Hematopoietic multipotent progenitor cell treated with erythropoietin and hydrocortisone succinate and interleukin-3 and kit ligand, for 8 days (in vitro differentiated cells): Measurements from ENCODE around the gene MAVS.
"Not testable (repeated sequence)": the region's sequence is repeated elsewhere in the genome, so short reads cannot be mapped to it uniquely, and the experiment has no call there.

Experiments
- DNase-seq: peaks from one replicate; pipeline ENCODE4 v3.0.0-alpha.2; 2015

The MAVS gene

DNA sequence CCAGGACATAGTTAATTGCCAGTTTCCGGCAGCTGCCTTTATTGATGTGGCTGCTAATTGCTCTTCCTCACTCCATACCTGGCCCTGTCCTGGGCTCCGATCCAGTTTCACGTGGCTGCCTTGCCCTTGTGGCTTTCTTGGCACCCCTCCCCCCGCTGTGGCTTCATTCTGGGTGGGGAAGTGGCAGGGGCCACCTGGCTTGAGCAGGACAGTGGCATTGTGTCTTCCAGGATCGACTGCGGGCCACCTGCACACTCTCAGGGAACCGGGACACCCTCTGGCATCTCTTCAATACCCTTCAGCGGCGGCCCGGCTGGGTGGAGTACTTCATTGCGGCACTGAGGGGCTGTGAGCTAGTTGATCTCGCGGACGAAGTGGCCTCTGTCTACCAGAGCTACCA is 10.8 kb downstream of the MAVS start:
- no peak for DNase-seq

DNA sequence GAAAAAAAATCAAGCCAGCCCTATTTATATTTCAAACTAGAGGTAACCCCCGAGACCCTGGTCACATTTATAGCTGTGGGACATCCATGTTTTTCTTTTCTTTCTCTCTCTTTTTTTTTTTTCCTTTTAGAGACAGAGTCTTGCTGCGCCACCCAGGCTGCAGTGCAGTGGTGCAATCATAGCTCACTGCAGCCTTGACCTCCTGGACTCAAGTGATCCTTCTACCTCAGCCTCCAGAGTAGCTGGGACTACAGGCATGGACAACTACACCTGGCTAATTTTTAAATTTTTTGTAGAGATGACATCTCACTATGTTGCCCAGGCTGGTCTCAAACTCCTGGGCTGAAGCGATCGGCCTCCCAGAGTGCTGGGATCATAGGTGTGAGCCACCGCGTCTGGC is 12.1 kb downstream of the MAVS start:
- no peak for DNase-seq

DNA sequence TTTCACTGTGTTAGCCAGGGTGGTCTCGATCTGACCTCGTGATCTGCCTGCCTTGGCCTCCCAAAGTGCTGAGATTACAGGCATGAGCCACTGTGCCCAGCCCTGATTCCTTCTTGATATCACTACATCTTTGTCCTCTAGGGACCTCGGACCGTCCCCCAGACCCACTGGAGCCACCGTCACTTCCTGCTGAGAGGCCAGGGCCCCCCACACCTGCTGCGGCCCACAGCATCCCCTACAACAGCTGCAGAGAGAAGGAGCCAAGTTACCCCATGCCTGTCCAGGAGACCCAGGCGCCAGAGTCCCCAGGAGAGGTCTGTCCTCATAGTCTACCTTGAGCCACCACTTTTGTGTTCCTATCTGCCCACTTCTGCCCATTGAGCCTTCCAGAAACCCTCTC is 14.6 kb downstream of the MAVS start:
- no peak for DNase-seq

DNA sequence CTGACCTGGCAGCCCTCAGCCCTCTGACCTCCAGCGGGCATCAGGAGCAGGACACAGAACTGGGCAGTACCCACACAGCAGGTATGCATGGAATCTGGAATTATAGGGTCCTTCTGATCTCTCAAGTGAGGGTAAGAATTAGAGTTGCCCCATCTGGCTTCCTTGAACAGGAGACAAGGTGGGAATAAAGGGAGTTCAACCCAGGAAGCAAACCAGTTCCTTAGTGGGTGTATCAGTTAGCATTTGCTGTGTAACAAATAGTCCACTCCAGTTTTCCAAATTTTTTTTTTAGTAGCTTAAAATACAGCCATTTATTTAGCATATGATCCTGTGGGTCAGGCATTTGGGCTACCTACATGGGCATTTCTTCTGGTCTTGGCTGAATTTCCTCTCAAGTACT is 15.7 kb downstream of the MAVS start:
- no peak for DNase-seq

DNA sequence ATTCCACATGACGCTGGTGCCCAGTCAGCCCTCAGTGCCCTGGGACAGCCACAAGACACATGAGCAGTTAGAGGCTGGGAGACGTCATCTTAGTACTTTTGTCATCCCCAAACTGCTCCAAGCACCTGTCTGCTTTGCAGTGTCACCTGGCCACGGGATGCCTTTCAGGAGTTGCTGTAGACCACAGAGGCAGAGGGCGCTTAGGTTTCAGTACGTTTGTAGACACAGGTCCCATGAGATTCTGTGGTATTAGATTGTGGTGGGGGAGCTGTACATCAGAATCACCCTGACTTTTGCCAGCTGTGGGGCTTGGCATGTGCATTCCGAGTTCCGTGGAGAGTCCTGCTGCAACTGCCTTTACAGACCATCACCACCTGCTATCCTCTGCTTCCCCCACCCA is 16.7 kb downstream of the MAVS start:
- DNase-seq: no peak

DNA sequence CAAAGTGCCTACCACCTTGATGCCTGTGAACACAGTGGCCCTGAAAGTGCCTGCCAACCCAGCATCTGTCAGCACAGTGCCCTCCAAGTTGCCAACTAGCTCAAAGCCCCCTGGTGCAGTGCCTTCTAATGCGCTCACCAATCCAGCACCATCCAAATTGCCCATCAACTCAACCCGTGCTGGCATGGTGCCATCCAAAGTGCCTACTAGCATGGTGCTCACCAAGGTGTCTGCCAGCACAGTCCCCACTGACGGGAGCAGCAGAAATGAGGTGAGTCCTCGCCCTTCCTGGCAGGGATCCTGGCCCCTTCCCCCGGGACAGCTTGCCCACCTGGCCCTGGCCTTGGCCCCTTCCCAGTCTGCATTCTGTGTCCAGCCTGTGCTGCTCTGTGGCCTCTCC is 17.9 kb downstream of the MAVS start:
- DNase-seq: no peak

DNA sequence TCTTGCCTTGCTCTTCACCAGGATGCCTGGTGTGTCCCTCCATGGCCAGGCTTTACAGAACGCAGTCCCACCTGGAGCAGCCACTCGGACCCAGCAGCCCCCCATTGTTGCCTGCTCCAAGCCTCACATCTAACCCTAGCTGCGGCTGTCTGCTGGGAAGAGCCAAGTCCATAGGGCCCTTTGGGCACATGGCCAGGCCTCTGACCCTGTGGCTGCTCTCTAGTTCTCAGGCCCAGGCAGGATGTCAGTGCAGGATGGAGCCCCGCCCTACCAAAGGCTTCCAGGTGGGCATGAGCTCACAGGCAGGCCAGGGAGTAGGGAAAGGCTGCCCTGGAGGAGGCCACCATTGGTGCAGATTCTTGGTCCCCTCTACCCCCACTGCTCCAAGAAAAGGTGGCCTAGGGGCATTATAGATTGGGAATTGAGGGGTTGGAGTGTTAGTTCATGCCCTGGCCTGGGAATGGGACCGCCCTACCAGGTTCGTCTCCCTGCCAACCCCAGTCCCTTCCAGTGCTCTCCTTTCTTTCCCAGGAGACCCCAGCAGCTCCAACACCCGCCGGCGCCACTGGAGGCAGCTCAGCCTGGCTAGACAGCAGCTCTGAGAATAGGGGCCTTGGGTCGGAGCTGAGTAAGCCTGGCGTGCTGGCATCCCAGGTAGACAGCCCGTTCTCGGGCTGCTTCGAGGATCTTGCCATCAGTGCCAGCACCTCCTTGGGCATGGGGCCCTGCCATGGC is 18.7 kb downstream of the MAVS start:
- no peak for DNase-seq

DNA sequence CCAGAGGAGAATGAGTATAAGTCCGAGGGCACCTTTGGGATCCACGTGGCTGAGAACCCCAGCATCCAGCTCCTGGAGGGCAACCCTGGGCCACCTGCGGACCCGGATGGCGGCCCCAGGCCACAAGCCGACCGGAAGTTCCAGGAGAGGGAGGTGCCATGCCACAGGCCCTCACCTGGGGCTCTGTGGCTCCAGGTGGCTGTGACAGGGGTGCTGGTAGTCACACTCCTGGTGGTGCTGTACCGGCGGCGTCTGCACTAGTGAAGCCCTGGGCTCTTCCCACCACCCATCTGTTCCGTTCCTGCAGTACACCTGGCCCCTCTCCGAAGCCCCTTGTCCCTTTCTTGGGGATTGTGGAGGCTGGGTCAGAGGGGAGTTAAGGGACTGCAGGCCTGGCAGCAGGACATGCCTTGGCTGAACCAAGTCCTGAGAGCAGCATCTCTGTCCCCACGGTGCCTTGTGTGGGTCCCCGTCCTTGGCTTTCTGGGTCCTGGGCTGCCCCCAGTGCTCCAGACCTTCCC is 19.3 kb downstream of the MAVS start:
- DNase-seq: no peak

DNA sequence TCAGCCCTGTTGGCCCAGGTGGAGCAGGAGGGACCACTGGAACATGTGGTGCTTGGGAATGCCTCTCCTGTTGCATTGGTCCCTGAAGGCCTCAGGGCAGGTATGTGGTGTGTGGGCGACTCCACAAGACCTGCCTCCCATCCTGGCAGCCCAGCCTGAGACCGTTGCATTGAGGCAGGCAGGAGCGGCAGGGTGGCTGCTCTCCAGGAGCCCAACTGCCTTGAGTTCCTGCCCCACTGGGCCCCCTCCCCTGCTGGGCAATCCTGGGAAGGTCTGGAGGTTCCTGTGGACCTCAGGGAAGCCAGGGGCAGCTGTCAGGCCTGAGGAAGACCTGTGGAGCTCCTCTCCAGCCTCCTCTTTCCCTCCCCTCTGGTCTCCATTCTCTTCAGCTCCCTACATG is 19.8 kb downstream of the MAVS start:
- no peak for DNase-seq

DNA sequence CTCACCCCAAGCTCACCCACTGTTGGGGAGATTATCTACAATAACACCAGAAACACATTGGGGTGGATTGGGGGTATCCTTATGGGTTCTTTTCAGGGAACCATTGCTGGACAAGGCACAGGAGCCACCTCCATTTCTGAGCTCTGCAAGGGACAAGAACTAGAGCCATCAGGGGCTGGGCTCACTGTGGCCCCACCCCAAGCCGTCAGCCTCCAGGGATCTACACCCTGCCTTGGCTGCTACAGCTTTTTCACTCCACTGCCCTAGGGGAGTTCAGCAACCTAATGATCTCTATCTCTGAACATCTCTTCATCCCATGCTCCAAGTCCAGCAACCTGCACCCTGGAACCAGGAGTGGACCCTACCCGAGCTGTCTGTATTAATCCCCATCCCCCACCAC is 21.2 kb downstream of the MAVS start:
- no peak for DNase-seq

DNA sequence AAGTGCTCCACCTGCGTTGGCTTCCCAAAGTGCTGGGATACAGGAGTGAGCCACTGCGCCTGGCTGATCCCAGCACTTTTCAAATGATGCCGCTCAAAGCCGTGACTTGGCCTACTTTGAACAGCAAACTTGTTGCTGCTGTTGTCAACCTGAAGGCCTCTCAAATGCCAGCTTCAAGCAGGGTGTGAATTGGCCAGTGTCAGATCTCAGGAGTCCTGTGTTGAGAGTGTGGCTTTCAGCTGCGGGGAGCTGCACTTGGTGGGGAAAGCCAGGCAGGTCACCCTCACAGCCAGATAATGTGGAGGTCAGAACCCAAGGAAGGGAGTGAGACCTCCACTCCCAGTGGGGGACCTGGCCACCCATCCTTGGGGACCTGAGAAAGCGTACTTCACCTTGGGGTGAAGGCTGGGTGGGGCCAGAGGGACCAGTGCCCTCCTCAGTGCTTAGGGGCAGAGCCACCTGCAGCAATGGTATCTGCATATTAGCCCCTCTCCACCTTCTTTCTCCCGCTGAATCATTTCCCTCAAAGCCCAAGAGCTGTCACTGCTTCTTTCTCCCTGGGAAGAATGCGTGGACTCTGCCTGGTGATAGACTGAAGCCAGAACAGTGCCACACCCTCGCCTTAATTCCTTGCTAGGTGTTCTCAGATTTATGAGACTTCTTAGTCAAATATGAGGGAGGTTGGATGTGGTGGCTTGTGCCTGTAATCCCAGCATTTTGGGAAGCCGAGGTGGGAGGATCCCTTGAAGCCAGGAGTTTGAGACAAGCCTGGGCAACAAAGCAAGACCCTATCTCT is 23.4 kb downstream of the MAVS start:
- DNase-seq: no peak

DNA sequence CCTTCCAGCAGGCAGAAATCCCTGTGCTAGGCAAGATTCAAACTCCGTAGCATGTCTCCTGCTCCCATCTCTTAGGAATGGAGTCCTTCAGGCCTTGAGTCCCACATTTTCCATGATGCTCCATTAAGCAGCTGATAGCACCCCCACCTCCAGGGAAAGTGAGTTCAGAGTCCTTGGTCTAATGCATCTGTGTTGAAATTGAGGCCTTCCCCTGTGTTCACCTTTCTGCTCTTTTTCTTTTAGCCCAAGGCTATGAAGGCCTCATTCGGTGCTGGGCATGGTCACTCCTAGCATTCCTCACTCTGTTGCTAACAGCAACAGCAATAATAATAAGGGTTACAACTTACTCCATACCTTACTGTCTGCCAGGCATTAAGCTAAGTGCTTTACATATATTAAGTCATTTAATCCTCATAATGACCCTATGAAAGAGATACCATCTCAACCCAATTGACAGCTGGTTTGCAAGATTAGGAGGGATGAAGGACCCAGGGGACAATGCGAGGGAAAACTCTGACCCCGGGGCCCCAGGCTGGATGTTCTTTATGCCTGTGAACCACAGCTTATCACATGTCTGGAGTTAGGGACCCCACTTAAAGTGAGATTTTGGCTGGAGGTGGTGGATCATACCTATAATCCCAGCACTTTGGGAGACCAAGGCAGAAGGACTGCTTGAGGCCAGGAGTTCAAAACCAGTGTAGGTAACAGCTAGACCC is 25.1 kb downstream of the MAVS start:
- no peak for DNase-seq

DNA sequence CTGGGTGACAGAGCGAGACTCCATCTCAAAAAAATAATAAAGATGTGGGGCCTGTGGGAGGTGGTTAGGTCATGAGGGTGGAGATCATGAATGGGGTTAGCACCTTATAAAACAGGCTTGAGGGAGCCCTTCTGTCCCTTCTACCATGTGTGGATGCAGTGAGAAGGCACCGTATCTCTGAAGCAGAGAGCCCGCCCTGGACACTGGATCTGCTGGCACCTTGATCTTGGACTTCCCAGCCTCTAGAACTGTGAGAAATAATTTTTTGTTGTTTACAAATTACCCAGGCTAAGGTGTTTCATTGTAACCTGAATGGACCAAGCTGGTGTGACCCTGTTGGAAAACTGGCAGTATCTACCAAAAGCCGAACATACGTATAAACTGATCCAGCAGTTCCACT is 26.9 kb downstream of the MAVS start:
- DNase-seq: no peak

DNA sequence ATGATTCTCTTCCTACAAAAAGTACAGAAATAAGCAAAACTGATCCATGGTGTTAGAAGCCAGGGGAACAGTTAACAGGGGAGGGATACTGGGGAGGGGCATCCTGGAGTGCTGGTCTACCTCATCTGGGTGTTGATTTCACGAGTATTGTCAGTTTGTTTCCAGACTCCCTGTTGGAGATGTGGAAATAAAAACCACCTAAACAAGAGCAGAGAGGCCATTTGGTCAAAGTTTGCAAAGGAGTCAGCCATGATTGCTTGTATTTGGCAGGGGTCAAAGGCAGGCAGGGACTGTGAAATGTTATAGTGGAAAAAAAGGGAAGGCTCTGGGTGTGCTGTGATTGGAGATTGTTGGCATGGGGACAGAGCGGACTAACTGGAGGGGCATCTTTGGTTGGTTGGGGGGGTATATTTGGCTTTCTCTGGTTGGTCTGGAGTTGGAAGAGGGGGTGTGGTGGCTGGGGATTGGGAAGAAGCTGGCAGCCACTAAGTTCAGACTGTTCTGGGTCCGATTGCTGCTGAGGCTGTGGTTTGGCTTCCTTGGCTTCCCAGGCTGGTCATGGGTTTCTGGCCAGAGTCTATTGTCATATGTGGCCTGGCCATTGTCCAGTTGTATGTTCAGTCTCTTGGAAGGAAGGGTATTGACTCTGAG is 27.7 kb downstream of the MAVS start:
- no peak for DNase-seq

DNA sequence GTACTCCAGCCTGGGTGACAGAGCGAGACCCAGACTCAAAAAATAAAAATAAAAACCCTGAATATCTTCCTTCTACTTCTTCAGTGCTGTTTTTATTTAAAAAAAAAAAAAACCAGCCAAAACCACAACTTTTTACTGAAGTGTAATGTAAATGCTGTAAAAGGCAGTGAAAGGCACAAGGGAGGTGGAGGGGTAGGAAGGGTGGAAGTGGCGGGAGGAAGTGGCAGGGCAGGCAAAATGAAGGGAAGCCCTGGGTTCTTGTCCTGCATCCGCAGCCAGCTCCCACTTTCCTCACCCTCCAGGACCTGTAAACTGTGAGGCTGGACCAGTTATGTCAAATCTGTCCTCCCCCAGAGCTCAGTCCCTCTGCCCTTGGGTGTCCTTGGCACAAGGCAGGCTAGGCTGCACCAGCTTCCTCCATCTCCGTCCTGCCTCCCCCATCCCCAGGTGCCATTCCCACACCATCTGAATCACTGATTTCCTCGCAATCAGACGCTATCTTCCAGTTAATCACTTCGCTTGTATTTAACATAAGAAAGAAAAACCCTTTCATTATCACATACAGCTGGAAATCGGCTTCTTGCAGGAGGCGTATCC is 28.8 kb downstream of the MAVS start:
- no peak for DNase-seq

DNA sequence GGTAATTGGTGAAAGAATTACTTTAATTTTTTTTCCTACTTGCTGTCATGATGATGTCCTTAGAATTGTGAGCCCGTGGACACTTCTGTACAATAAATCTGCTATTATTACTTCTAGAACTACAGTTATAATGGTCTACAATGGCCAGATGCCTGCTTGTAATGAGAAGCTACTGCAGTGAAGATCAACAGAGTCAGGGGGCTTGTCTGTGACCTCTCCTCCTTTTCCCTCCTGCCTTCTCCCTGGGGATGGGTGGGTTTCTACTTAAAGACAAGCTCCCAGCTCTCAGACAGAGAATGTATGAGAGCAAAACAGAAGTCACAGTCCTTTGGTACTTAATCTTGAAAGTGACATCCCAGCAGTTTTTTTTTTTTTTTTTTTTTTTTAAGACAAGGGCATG is 29.4 kb downstream of the MAVS start:
- DNase-seq: no peak

DNA sequence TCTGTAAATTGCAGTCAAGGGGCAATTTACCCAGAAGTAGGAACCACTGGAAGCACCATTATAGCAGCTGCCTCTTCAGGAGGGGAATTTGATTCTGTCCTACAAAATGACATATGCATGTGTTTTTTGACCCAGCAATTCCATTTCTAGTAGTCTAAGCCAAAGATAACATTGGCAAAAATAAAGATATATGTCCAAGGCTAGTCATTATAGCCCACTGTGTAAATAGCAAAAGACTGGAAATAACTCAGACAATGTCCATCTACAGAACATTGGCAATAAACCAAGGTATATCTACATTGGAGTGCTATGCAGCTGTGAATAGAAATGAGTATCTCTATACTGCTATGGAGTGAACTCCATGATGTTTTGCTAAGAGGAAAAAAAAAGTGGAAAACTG is 30.0 kb downstream of the MAVS start:
- DNase-seq: no peak

DNA sequence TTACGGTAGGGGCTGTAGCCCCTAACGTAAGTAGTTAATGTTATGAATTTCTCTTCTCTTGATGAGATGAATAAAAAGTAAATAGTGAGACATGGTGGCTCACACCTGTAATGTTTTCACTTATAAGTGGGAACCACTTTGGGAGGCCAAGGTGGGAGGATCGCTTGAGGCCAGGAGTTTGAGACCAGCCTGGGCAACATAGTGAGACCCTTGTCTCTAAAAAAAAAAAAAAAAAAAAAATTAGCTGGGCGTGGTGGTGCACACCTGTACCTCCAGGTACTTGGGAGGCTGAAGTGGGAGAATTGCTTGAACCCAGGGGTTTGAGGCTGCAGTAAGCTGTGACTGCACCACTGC is 32.3 kb downstream of the MAVS start:
- DNase-seq: not testable (repeated sequence)

DNA sequence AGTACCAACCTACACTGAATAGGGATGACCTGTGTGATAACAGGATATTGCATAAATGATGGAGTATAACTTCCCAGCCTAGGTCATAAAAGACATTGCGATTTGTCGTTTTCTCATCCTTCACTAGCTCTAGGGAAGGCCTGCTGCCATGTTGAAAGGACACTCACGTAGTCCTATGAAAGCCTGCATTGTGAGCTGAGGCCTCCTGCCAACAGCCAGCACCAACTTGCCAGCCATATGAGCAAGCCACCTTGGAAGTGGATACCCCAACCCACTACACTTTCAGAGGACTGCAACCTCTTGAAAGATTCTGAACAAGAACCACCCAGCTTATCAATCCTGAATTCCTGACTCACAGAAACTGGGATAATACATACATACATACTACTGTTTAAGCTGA is 39.1 kb downstream of the MAVS start:
- no peak for DNase-seq

DNA sequence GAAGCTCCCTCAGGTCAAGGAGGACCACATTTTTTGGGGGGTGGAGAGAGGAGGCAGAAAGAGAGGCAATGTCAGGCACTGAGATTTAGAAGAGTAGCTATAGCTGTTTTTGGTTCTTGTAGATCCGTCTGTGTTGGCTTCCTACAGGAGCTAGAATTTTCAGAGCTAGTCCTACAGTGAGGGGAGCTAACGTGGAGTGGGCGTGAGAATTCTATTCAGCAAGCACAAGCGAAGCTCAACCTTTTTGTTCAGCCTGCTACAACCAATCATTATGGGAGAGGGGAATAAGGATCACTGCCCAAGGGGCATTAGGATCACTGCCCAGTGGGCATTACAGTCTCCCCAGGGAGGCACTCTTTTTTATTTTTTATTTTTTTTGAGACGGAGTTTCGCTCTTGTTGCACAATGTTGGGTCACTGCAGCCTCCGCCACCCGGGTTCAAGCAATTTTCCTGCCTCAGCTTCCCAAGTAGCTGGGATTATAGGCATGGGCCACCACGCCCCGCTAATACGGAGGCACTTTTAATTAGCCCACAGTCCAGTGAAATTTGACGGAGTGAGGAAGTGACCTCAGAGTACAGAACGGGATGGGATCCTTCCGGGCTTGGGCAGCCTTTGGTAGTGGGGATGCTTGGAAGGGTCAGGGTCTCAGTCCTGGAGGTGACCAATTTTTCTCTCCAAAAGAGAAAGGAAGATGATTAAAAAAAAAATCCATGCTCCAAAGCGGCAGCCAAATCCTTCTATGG is 41.4 kb downstream of the MAVS start:
- peak; percentile 43 for DNase-seq

DNA sequence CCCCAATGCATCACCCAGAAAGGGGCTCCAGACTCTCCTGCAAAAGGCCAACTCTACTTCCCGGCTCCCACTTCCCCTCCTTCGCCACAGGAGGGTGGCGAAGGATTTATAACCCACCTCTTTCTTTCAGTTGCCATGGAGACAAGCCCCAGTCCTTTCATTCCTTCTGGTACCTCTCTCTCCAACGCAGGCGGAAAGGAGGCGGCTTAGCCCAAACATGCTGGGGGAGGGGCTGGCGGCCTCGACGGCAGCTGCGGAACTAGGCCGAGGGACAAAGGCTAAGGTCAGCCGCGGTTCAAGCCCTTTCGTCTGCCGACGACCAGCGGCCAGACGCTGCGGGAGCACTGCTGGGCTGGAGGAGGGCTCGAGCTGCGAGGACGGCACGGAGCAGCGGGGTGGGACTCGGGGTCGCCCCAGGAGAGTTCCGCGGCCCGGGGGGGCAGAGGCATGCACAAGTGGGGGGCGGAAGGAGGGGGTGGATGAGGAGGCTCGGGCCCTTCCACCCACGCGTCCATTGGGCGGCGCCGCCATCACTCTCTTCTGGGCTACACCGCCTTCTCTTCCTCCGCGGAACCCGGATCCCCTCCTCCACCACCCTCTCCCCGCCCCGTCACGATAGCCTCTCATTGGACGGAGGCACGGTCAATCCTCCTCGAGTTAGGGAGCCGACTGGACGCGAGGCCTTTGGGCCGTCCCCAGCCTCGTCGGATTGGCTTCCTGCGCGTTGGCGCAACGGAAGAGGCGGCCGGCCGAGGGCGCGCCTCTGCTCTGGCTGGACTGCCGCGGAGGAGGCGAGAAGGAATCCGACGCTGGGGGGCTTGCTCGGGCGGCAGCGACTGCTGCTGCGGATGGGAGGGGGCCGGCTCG is 42.2 kb downstream of the MAVS start, which contains the start of gene PANK2:
PANK2 (plus strand) TSS at position 766 of the 867 bp plus-strand sequence.
- DNase-seq: peak; percentile 99
